D341Med (cell line): ENCODE measurements around the gene GRN.
"Not testable (repeated sequence)": the region's sequence is repeated elsewhere in the genome, so short reads cannot be mapped to it uniquely, and the experiment has no call there.

ENCODE experiments used
- DNase-seq: peaks from one replicate; pipeline ENCODE4 v3.0.0; 2012; ENCODE audit warnings: low spot score

The GRN gene

DNA sequence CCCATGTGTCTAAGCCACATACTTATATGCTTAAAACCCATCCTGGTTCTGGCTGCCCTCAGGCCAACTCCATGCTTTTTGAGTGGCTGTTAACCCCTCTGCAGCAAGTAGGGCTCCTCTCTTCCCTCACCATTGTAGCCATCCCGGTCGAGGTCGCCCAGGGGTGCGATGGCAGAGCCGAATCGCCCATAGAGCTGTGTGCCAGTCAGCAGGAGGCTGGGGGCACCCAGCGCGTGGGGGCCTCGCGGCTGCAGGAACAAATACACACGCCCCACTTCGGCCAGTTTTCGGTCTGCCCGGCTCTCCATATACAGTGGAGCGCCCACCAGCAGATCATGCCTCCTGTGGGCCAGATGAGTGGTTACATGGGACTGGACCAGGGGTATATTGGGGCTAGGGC, 38.3 kb downstream of the GRN start:
- DNase-seq = no peak

DNA sequence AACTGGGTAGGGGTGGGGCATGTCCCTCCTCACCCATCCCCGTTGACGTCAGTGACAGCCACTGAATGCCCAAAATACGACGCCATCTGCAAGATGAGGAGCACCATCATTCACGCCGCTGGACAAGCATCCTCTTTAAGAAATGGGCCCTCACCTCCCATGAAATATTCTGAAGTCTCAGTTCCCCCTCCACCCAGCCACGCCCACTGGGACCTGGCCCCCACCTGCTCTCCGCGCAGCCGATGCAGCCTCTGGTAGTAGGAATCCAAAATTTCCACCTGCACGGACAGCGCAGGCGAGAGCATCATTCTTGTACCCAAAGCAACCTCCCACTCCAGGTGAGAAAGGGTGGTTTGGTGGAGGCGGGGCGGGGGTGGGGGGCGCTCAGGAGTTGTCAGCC, 38.8 kb downstream of the GRN start:
- DNase-seq = no peak

DNA sequence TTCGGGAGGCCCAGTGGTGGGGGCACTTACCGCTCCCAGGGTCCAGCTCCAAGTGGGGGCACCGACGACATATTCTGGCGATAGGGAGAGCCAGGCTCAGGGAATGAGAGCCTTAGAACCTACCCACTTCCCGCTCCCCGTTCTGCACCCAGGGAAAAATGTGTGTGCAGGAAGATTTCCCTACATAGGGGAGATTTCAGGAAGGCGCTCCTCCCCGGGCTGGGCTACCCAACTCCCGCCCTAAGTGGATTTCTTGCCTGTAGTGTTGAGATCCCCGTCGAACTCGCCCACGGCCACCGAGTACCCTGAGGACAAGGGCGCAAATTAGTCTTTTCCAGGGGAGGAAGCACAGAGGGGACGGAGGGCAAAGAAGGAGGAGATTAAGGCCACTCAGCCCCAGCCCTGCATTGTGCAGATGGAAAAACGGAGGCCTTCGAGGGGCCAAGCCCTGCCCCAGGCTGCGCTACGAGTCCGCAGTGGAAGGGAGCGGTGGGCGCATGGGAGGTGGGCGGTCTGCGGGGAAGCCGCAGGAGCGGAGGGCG, 39.2 kb downstream of the GRN start:
- DNase-seq = peak; percentile 26

DNA sequence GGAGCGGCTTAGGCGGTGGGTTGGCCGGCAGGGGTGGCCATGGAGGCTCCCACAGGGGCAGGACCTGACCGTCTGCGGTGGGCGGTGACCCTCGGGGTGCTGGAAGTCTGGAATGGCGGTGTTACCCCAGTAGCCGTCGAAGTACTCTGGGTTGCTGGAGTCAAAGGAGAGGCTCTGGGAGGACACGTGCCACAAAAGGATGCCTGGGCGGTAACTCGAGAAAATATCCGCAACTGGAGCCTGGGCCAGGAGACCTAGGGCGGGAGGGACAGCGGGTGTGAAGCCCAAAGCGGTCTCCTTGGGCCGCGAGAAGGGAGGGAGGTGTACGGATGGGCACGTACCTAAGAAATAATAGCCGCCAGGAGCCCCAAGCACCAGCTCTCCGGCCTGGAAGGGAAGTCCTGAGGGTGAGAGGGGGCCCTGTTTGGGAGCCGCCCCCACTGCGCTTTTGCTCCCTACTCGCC, 39.8 kb downstream of the GRN start:
- peak; percentile 48 for DNase-seq

DNA sequence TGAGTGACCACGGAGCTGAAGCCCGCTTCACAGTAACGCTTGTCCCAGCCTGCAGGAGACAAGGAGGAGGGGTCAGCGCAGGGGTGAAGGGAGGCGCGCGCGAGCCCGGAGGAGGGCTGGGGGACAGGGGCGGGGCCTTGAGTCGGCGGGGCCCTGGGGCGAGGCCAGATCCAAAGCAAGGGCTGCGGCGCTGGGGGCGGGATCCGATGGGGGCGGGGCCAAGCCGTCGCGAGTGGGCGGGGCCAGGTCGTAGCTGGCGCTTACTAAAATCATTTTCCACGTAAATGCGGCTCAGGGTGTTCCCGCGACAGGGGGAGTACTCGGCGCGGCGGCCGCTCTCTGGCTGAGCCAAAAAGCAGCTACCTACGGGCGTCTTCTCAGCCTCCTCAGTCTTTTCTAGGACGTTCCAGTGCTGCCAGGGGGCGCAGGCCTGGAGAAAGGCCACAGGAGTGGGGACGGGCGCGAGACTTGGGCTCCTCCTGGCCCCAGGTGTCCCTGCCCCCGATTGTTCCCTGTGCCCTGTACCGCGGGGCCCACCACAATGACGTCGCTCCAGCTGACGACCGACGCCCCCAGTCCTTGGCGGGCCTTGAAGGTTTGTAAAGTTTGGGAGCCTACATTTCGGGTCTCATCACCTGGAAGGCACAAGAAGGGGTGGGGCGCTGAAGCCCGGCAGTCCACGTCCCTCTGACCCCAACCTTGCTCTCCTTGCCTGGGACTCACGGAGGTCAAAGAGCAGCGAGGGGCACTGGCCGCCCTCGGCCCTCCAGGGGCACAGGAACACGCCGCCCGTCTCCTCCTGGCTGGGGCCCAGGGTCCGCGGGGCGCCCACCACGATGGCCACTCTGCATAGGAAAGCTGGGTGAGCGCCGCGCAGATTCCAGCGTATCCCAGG, 40.4 kb downstream of the GRN start:
- peak; percentile 82 for DNase-seq

DNA sequence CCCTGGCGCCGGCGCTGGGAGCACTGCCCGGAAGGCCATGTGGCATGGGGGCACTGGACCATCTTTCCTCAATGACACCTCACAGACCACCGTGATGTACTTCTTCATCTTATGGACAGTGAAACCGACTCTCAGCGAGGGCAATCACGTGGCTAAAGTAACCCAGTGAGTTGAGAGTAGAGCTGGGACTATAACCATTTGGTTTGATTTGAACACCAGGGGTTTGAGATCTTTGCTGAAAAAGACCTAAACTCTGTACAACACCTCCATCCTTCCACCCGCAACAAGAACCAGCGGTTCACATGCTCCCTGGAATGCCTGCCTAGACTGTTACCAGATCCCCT, 41.1 kb downstream of the GRN start:
- DNase-seq = no peak

DNA sequence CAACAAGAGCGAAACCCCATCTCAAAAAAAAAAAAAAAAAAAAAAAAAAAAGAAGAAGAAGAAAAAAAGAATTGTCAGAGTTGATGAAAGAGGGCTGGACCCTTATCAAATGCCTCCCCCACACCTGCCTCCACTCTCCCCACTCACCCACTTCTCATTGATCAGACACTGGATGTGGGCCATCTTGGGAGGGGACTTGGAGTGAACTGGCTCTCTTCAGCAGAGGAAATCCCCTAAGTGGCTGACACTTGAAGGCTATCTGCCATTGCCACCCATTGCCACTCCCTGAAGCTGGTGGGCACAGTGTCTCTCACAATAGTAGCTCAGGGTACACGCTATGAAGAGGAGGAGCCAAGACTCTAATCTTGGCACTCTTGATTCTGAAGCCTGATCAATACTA, 42.7 kb downstream of the GRN start:
- no peak for DNase-seq

DNA sequence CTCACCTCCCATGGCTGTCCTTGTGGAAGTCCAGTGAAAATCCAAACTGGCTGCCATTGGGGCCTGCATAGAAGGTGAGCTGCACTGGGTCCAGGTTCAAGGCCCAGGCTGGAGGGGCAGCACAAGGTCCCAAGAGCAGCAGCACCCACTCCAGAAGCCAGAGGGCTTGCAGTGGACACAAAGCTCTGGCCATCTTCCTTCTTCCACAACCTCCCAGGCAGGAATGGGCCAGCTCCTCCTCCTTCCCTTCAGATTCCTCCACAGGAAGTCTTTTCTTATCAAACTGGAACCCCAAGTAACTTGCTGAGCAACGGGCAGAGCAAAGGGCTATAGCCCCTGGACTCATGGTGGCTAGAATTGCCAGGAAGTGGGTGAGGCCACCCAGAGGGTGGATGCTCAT, 44.2 kb downstream of the GRN start, which contains the start of gene ITGA2B:
Gene ITGA2B (minus strand): TSS at position 369 of the 400 bp plus-strand sequence. CDS start 176 bp downstream, at position 193.
- DNase-seq = no peak

DNA sequence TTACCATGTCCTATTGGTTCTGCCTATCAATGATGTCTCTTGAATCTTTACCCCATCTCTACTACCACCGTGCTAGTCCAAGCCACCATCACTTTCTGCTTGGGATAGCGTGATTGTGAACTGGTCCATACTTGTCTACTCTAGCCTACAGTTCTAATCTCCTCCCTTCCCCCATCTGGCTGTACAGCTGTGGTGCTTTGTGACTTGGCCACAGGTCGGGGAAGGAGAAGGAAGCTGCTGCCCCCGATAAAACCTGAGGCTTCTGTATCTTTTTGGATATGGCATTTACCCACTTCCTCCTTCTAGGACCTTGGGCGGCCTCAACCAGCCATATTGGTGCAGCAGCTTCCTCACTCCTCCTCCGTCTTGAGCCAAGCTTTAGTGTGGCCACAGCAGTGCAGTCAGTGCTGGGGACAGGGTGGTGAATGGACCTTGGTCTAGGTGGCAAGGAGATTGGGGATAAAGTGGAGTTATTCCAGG, 44.7 kb downstream of the GRN start:
- DNase-seq = no peak

DNA sequence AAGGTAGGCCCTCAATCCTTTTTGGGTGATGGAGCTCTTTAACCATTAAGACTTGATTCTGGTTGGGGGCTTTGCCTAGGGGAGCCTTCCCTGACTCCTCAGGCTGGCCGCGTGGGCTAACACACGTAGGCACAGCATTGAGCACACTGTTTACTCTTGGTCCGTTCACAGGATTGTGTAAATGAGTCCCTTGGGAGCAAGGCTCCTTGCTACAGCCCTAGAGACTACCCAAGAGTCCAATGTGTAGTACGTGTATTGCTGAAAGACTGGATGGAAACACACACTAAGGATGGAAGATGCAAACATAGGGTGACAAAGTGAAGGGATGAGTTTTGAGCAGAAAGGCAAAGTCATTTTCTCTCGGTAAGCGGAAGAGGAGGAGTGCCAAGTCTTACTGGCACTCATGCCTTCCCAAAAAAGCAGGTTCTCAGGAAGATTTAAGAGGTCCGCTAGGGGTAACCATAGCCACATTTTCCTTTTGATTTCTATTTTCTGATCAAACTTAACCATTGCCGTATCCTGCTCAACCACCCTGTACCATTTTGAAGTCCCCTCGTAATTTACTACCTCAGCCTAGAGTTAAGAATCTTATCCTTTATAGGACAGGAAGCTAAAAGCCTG, 45.3 kb downstream of the GRN start:
- no peak for DNase-seq

DNA sequence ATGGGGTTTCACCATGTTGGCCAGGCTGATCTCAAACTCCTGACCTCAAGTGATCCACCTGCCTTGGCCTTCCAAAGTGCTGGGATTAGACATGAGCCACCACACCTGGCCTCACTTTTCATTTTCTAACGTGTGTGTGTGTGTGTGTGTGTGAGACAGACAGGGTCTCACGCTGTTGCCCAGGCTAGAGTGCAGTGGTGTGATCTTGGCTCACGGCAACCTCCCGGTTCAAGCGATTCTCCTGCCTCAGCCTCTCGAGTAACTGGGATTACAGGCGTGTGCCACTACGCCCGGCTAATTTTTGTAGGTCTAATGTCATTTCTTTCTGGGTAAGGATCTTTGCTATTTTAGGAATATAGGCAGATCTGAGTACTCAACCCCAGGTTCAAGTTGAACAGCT, 49.0 kb downstream of the GRN start:
- not testable (repeated sequence) for DNase-seq

DNA sequence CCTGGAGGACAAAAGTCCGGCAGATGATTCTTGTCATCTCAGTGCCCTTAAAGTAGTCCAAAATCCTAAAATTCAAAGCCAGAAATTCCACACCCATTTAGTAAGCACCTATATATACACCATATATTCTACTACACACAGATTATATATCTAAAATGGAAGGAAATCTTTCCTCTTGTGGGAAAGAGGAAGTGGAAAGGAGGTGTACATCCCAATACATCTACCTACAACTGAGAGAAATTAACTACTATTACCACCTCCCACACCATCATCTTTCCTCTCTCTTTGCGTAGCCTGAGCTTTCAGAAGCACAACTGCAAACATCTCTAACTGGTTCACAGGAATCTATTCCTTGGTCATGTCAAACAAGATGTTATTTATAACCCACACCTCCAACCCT, 49.7 kb downstream of the GRN start:
- DNase-seq = no peak

DNA sequence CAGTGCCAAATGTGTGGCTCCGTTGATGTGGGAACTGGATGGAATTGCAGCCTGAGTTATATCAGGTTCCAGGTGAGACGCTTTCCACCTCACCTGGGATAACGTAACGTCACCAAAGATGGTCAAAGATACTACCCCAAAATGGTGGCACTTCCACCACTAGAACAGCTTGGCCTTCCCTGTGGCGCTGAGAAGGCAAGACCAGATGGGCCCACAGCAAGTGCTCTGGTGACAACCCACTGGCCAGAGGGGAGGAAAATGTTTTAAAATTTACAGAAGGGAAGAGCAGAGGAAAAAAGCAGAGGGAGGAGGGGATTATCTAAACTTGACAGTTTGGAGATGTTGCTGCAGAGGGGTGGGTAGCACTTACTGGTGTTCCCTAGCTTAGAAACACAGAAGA, 51.8 kb downstream of the GRN start:
- DNase-seq = no peak

DNA sequence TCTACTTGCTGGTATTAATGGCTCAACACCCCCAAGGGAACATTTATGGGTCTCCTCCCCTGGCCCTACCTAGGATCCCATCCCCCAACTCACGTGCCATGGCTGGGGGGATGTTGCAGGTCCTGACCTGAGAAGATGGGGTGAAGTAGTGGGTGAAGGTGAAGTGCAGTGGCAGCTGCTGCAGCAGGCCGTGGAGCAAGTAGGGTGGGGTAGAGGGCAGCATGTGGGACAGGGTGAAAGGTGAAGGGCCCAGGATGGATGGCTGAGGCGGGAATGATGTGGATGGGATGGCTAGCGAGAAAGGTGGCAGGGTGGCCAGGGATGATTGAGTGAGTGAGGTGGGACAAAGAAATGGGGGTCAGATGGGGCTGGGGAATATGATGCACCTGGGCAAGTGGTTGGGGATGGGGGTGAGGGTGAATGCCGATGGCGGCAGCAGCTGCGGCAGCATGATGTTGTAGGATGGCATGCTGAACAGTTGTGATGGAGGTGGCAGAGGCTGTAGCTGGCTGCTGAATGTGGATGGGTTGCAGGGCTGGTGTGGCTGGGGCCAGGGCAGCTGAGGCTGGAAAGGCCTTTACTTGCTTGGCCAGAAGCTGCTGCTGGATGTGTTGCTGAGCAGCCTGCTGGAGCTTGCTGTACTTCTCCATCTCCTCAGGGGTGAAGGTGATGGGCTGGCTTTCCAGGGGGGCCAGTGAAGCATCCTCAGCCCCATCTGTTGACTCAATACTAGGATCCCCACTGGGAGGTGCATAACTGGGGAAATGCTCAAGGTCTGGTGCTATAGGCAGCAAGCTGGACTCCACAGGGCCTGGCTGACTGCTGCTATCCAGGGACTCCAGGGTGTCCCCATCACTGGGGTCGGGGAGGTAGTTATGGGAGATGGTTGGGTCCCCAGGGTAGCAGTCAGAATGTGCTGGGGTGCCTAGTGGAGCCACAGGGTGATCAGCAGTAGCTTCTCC, 52.7 kb downstream of the GRN start:
- no peak for DNase-seq

DNA sequence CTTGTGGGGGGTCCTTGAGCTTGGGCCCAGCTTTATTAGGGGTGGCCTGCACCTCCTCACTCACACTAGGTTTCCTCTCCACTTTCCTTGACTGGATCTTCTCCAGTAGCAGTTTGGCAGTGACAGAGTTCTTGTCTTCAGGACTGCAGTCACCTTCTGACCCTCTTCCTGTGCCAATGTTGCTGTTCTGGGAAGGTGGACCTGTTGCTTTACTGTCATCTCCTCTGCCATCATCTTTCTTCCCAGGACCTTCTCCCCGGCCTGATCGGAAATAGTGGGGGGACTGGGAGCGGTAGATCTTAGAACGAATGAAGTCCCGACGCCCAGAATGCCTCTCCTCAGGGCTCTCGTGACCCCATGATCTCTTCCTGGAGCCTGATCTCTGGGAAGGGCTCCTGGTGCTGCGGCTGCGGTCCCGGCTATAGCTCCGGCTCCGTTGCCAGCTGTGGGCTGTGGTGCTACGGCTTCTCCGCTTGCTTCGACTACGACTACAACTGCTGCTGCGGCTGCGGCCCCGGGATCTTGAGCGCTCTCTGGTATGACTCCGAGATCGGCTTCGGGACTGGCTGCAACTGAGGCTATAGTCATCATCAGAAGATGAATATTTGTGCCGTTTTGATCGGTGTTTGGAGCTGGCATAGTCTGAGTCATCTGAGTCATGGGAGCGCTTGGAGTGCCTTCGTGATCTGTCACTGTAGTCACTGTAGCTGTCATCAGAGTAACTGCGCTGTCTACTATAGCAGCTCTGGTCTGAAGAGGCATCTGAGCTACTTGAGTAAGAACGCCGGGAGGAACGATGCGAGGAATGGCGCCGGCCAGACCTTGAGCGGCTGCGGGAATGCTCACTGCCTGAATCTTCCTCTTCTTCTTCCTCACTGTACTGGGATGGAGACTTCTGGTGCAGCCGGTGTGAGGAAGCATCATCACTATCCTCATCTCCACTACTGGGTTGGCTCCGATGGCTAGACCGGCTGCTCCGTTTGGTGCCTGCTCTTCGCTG, 53.9 kb downstream of the GRN start:
- no peak for DNase-seq

DNA sequence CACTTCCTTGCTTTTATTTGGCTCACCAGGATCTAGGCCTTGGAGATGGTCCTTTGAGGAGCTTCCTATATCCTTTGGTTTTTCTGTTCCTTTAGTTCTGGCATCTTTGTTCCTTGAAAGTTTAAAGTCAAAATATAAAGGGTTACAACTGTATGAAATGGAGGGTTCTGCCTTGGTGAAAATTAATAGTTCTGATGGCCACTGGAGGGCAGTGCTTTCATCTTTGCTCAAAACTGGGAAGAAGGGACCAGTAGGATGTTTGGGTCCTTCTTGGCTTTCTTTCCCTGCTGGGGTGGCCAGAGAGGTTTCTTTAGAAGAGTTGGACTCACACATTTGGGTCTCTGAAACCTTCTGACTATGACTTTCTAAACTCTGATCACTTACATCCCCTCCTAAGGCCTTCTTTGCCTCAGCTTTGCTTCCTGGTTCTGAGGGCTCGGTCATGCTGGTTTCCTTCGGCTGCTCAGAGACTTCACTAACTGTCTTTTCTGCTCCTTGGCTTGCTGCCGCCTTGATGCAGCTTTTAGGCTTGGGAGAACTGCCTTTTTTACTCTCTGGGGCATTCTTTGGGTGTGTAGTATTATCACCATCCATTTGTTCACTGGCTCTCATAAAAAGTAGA, 55.2 kb downstream of the GRN start:
- DNase-seq = peak; percentile 61
